A549 (cell line): ENCODE data around the gene APOH.

Experiments used
- CEBPB ChIP-seq, 2 experiments: fragments of >200 bp in 1 of 2; sonication (Bioruptor Twin) in 1 of 2; formaldehyde crosslinking in 1 of 2; IDR thresholded peaks; 2 replicates each; pipeline ENCODE4 v1.6.1; 2012 to 2016
- CTCF ChIP-seq: fragments of >200 bp; sonication (Bioruptor Twin); formaldehyde crosslinking; IDR thresholded peaks from 3 replicates; pipeline ENCODE4 v1.5.1; 2016
- ELK1 ChIP-seq: fragments of 150-350 bp; IDR thresholded peaks from 2 replicates; pipeline ENCODE4 v1.6.1; 2014; ENCODE audit warnings: low read depth, mild to moderate bottlenecking, low read length
- HDAC2 ChIP-seq: fragments of 200-600 bp; sonication (generic); IDR thresholded peaks from 2 replicates; pipeline ENCODE4 v1.6.1; 2016
- JUNB ChIP-seq: fragments of >200 bp; sonication (Bioruptor Twin); formaldehyde crosslinking; IDR thresholded peaks from 2 replicates; pipeline ENCODE4 v1.6.1; 2016
- MAX ChIP-seq: IDR thresholded peaks from 2 replicates; pipeline ENCODE4 v1.6.1; 2012
- MYC ChIP-seq: IDR thresholded peaks from 2 replicates; pipeline ENCODE4 v1.6.1; 2012; ENCODE audit warnings: mild to moderate bottlenecking, inconsistent platforms, low read length, improper control_type of control experiment, borderline replicate concordance
- RAD21 ChIP-seq, 2 experiments: fragments of >200 bp in 1 of 2; sonication (Bioruptor Twin) in 1 of 2; formaldehyde crosslinking in 1 of 2; IDR thresholded peaks in 1 of 2; conservative IDR thresholded peaks in 1 of 2; 2 replicates in 1 of 2; 3 replicates in 1 of 2; pipeline ENCODE4 v1.6.1; 2012 to 2018; ENCODE audit warnings: inconsistent platforms in 1 of 2

DNA sequence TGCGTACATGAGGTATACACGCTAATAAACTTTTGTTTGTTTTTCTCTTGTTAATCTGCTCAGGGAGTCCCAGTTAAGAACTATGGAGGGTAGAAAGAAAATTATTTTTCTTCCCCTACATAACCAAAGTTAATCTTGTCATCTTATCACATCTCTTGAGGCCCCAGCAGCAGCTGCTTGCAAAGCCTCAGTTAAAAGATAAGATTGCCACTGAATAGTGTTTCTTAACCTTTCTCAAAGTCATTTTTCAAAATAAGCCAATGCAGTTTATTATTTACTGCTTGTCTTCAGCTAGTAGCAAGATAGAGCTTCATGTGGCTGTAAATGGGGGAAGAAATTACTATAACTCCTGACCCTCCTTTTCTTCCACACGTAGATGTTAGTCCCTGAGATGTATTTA is 21.5 kb upstream of the APOH start:
- TF ChIP-seq CTCF (no peak), ELK1 (no peak), MYC (no peak), JUNB (no peak), MAX (no peak), HDAC2 (no peak), RAD21 (conservative IDR thresholded peaks at IDR 0.05 in 1 of 2, IDR thresholded peaks at IDR 0.05 in 1 of 2) (no peak), CEBPB (IDR thresholded peaks at IDR 0.05) (no peak)
